ENCODE data around the gene METTL18.

GRCh38 chr1:169835647-169836046 lies 40.9 kb upstream of the METTL18 start:
- no peak for TF ChIP-seq CTCF (IDR thresholded peaks at IDR 0.05)
- no peak for TF ChIP-seq POLR2A (IDR thresholded peaks at IDR 0.05)
- TF ChIP-seq POLR2AphosphoS5 (IDR thresholded peaks at IDR 0.05) = no peak
